Measurements from ENCODE around the gene GNPTG. TPM values are rescaled to one million over a fixed set of nuclear protein-coding genes. Genes with fewer than 3 reads are reported as not detected.

Gene GNPTG
- total and polyA plus RNA-seq, 9 of the 15 experiments (the other 6 are each of a cell fraction or from before 2014, with no cell fraction given): 0.69 to 33.3 (median 13.6) TPM

DNA sequence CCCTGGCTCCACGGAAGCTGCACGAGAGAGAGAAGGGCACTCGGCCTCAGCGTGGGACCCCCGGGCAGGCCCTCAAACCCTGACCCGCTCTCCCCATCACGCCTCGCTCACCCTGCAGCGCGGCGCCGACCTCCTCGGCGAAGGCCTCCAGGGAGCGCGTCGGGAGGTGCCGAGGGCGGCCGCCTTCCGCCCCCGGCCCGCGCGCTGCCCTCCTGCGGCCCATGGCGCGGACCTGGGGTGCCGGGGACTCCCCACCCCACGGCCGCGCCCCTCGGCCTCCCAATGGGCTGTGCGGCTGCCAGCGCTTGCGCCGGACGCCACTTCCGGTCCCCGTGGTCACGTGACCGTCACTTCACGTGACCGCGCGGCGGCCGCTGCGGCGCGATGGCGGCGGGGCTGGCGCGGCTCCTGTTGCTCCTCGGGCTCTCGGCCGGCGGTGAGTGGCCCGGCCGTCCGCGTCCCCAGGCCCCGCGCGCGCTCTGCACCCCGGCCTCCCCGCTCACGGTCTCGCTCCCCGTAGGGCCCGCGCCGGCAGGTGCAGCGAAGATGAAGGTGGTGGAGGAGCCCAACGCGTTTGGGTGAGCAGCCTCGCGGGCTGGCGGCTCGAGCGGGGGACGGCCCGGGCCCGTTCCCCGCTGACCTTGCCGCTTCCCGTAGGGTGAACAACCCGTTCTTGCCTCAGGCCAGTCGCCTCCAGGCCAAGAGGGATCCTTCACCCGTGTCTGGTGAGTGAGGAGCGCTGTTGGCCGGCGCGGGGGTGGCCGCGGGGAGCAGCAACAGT lies at the start of gene GNPTG, which contains the start of gene TSR3 (continued):
- TF ChIP-seq, protein P1, sequence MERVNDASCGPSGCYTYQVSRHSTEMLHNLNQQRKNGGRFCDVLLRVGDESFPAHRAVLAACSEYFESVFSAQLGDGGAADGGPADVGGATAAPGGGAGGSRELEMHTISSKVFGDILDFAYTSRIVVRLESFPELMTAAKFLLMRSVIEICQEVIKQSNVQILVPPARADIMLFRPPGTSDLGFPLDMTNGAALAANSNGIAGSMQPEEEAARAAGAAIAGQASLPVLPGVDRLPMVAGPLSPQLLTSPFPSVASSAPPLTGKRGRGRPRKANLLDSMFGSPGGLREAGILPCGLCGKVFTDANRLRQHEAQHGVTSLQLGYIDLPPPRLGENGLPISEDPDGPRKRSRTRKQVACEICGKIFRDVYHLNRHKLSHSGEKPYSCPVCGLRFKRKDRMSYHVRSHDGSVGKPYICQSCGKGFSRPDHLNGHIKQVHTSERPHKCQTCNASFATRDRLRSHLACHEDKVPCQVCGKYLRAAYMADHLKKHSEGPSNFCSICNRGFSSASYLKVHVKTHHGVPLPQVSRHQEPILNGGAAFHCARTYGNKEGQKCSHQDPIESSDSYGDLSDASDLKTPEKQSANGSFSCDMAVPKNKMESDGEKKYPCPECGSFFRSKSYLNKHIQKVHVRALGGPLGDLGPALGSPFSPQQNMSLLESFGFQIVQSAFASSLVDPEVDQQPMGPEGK (CRISPR knock-in tag; IDR thresholded peaks at IDR 0.05; ENCODE audit: borderline replicate concordance): no peak
- TF ChIP-seq NFIC (IDR thresholded peaks at IDR 0.05) (peak; percentile 20; the same call in 1 of the 2 replicates), ZFP1 (CRISPR knock-in tag; IDR thresholded peaks at IDR 0.05) (no peak), ZNF212 (CRISPR knock-in tag; IDR thresholded peaks at IDR 0.05) (no peak), ZZZ3 (IDR thresholded peaks at IDR 0.05) (no peak), ZNF431 (CRISPR knock-in tag; IDR thresholded peaks at IDR 0.05) (no peak), JUNB (CRISPR knock-in tag; conservative IDR thresholded peaks at IDR 0.05) (no peak), FOXM1 (IDR thresholded peaks at IDR 0.05; ENCODE audit: low read depth) (no peak), FOXM1 (CRISPR knock-in tag; IDR thresholded peaks at IDR 0.05; ENCODE audit: low read depth) (no peak), POLR2AphosphoS2 (IDR thresholded peaks at IDR 0.05; ENCODE audit: low read length) (no peak), NR2C1 (IDR thresholded peaks at IDR 0.05) (no peak), NR2C1 (tag; IDR thresholded peaks at IDR 0.05) (no peak), ESRRB (CRISPR knock-in tag; IDR thresholded peaks at IDR 0.05; ENCODE audit: borderline replicate concordance) (no peak), MCM3 (IDR thresholded peaks at IDR 0.05) (no peak), CAMTA2 (CRISPR knock-in tag; conservative IDR thresholded peaks at IDR 0.05) (no peak), SNIP1 (IDR thresholded peaks at IDR 0.05; ENCODE audit: low read depth) (no peak), ZC3H4 (CRISPR knock-in tag; IDR thresholded peaks at IDR 0.05; ENCODE audit: borderline replicate concordance) (peak; percentile 39; the same call in 1 of the 2 replicates), PML (IDR thresholded peaks at IDR 0.05; ENCODE audit: low read length) (no peak), CBX8 (IDR thresholded peaks at IDR 0.05; ENCODE audit: borderline replicate concordance, extremely low read depth, low read depth, low read length, poor library complexity, severe bottlenecking) (no peak)
- TF ChIP-seq, protein P2, sequence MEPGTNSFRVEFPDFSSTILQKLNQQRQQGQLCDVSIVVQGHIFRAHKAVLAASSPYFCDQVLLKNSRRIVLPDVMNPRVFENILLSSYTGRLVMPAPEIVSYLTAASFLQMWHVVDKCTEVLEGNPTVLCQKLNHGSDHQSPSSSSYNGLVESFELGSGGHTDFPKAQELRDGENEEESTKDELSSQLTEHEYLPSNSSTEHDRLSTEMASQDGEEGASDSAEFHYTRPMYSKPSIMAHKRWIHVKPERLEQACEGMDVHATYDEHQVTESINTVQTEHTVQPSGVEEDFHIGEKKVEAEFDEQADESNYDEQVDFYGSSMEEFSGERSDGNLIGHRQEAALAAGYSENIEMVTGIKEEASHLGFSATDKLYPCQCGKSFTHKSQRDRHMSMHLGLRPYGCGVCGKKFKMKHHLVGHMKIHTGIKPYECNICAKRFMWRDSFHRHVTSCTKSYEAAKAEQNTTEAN (CRISPR knock-in tag; IDR thresholded peaks at IDR 0.05): no peak
- TF ChIP-seq, protein P3, sequence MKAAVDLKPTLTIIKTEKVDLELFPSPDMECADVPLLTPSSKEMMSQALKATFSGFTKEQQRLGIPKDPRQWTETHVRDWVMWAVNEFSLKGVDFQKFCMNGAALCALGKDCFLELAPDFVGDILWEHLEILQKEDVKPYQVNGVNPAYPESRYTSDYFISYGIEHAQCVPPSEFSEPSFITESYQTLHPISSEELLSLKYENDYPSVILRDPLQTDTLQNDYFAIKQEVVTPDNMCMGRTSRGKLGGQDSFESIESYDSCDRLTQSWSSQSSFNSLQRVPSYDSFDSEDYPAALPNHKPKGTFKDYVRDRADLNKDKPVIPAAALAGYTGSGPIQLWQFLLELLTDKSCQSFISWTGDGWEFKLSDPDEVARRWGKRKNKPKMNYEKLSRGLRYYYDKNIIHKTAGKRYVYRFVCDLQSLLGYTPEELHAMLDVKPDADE (conservative IDR thresholded peaks at IDR 0.05; ENCODE audit: control insufficient read depth, low read depth, low read length): peak; percentile 99
- TF ChIP-seq, protein P4, sequence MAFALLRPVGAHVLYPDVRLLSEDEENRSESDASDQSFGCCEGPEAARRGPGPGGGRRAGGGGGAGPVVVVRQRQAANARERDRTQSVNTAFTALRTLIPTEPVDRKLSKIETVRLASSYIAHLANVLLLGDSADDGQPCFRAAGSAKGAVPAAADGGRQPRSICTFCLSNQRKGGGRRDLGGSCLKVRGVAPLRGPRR (CRISPR knock-in tag; IDR thresholded peaks at IDR 0.05): no peak
- TF ChIP-seq, protein P5, sequence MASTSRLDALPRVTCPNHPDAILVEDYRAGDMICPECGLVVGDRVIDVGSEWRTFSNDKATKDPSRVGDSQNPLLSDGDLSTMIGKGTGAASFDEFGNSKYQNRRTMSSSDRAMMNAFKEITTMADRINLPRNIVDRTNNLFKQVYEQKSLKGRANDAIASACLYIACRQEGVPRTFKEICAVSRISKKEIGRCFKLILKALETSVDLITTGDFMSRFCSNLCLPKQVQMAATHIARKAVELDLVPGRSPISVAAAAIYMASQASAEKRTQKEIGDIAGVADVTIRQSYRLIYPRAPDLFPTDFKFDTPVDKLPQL (IDR thresholded peaks at IDR 0.05; ENCODE audit: extremely low read depth, insufficient read length): no peak
